Measurements from ENCODE around the gene DNAJC18.

Gene DNAJC18

DNA sequence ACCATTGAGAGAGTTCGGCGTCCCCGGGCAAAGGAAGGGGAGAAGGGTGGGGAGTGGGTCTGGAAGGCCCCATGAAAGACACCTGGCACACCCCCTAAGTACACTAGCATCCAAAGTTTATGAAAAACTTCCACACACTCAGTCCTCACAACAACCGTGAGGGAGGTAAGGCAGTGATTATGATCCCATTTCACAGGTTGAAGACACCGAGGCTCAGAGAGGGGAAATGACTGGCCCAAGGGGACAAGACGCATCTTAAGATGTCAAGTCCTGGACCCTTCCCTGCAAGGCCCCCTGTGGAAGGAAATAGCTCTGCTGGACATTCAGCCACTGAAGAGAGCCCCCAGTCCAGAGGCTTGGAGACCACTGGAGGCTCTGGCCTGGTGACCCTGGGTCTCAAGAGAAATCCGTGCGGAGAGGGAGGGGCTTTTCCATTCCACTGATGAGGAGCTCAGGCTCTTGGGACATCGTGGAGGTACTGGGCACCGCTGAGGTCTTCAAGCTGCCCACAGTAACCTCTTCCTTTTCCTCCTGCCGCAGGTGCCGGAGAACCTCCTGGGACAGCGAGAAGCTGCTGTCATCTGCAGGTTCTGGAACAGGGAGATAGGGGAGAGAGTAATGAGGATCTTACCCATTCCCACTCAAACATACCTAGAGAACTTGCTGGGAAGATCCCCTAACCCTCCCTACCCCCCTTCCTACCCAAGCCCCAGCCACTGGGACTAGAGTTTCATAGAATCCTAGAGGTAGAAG lies 36.7 kb upstream of the DNAJC18 start:
- TF ChIP-seq, protein P1, sequence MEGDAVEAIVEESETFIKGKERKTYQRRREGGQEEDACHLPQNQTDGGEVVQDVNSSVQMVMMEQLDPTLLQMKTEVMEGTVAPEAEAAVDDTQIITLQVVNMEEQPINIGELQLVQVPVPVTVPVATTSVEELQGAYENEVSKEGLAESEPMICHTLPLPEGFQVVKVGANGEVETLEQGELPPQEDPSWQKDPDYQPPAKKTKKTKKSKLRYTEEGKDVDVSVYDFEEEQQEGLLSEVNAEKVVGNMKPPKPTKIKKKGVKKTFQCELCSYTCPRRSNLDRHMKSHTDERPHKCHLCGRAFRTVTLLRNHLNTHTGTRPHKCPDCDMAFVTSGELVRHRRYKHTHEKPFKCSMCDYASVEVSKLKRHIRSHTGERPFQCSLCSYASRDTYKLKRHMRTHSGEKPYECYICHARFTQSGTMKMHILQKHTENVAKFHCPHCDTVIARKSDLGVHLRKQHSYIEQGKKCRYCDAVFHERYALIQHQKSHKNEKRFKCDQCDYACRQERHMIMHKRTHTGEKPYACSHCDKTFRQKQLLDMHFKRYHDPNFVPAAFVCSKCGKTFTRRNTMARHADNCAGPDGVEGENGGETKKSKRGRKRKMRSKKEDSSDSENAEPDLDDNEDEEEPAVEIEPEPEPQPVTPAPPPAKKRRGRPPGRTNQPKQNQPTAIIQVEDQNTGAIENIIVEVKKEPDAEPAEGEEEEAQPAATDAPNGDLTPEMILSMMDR (IDR thresholded peaks at IDR 0.05; ENCODE audit: low read depth, low read length) = no peak
- no peak overlapping the region for H3K4me3 ChIP-seq (replicated peaks in 1 of 2; ENCODE audit: low read depth in 2 of 2, low read length in 2 of 2)
- DNase-seq (ENCODE audit: low read depth in 2 of 2) = no peak

DNA sequence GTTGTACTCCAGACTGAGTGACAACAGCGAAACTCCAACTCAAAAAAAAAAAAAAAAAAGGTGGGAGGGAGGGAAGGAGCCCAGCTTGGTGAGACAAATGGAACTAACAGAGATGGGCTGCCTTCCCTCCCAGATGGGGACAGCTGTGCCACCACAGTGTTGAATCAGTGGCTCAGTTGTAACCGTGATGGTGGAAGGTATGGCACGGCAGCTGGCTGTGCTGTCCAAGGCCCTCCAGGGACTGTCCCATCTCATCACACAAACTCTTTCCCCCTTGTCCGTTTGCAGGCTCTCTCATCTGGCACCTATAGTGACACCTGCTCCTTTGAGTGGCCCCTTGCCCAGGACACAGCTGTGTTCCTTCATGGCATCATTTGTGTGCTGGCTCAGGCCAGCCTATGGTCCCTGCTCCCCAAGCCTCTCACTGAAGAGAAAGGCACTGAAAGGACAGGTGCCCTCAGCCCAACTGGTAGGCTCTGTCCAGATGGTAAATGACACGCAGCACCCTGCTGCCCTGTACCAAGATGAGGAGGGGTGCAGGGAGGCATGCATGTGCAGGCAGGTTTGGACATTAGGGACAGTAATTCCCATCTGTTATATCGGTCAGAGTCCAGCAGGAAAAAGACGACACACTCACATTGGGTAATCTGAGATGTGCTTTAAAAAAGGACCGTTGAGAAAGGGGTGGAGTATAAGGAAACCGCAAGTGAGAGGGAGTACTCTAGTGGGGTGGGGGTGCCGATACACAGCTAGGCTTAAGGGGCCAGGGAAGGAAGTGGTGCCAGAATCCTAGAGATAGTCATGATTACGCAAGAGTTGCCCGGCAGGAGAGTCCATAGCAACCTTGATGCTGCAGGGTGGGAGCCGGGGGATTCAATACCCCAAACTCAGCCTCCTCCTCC lies 35.8 kb upstream of the DNAJC18 start:
- DNase-seq (ENCODE audit: low read depth in 2 of 2) = peak; percentile 54 to 91
- TF ChIP-seq, protein P1 (IDR thresholded peaks at IDR 0.05; ENCODE audit: low read depth, low read length) = no peak
- no peak overlapping the region for H3K4me3 ChIP-seq (replicated peaks in 1 of 2; ENCODE audit: low read depth in 2 of 2, low read length in 2 of 2)

DNA sequence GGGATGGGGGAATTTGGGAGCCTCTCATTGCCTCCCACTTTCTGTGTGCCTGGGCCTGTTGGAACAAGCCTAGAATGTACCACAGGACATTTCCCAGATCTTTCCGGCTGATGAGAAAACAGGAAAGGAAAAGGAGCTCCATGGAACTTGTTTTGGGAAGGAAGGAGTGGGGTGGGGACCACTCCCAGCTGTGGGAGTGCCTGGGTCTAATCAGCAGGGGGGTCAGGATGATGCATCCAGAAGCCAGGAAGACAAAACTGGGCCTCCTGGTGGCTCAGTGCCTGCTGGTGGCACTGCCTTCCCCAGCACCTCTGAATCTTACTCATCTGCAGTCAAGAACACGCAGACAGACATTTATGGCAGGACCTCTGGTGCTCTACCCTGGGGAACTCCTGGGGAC lies 34.2 kb upstream of the DNAJC18 start:
- peak in 1 of 2 donors; percentile 49 for DNase-seq (ENCODE audit: low read depth in 2 of 2)
- TF ChIP-seq, protein P1 (IDR thresholded peaks at IDR 0.05; ENCODE audit: low read depth, low read length) = no peak
- no peak overlapping the region for H3K4me3 ChIP-seq (replicated peaks in 1 of 2; ENCODE audit: low read depth in 2 of 2, low read length in 2 of 2)

DNA sequence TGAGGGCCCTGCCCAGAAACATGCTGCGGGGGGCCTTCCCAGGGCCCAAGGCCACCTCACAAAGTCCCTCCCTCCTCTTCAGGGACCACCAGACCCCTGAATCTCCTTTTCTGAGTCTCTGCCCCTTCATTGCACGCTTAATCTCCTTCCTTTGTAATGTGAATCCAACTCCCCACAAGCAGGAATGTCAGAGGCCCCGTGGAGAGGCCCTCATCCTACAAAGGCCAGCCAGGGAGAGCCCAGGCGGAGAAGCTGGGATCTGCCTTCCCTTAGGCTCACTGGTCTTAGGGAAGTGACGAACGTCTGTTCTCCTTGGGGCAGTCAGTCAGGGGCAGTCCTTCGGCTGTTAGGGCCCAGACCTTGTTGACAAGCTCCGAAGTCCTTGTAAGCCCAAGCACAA lies 33.8 kb upstream of the DNAJC18 start:
- TF ChIP-seq, protein P1 (IDR thresholded peaks at IDR 0.05; ENCODE audit: low read depth, low read length) = no peak
- DNase-seq (ENCODE audit: low read depth in 2 of 2) = peak in 1 of 2 donors; percentile 48
- no peak overlapping the region for H3K4me3 ChIP-seq (replicated peaks in 1 of 2; ENCODE audit: low read depth in 2 of 2, low read length in 2 of 2)

DNA sequence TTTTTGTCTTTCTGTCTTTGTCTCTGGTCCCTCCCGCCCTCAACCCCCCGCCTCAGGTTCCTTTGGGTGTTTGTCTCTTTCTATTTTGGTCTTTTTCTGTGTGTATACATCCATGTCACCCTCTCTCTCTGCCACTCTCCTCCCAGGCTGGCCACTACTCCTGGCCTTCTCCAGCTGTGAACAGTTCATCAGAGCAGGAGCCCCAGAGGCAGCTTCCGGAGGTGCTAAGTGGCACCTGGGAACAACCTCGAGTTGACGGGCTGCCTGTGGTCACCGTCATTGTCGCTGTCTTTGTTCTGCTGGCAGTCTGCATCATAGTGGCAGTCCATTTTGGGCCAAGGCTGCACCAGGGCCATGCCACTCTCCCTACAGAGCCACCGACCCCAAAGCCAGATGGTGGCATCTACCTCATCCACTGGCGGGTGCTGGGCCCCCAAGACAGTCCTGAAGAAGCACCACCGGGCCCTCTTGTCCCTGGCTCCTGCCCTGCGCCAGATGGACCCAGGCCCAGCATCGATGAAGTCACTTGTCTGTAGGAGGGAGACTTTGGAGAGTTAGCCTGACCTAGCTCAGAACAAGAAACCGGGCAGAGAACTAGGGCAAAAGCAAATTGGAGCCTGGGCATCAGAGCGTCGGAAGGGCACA lies 33.2 kb upstream of the DNAJC18 start:
- no peak for DNase-seq (ENCODE audit: low read depth in 2 of 2)
- TF ChIP-seq, protein P1 (IDR thresholded peaks at IDR 0.05; ENCODE audit: low read depth, low read length) = no peak
- H3K4me3 ChIP-seq (replicated peaks in 1 of 2; ENCODE audit: low read depth in 2 of 2, low read length in 2 of 2) = no peak overlapping the region

DNA sequence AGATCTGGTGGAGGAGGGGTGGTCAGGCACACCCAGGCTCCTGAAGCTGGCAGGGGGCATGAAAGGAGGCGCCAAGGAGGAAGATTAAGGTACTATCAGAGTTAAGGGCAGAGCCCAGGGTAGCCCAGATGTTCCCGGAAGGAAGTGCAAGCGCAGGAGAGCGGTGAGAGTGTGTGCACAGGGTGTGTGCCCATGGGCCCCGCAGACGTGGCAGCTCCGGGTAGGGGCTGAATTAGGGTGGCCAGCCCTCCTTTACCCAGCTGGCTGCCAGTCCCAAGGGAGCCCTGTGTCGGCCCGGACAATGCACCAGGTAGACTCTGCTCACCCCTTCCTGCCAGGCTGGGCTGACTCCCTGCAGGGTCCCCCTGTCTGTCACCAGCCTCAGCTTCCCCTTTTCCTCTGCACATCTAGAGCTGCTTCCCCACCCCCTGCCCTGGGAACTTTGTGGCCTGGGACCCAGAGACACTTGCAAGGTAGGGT lies 31.5 kb upstream of the DNAJC18 start, which contains the start of gene SMIM33:
Gene SMIM33, plus strand, starts transcription at position 184 of the 480 bp plus-strand sequence. Its CDS starts 118 bp downstream, at position 302.
- no peak within 1 kb of the TSS for H3K4me3 ChIP-seq (replicated peaks in 1 of 2; ENCODE audit: low read depth in 2 of 2, low read length in 2 of 2)
- DNase-seq (ENCODE audit: low read depth in 2 of 2) = no peak
- TF ChIP-seq, protein P1 (IDR thresholded peaks at IDR 0.05; ENCODE audit: low read depth, low read length) = no peak
